Stimulated activated CD8-positive, alpha-beta memory T cell treated with anti-CD3 and anti-CD28 coated beads, Interleukin-4, amount 100 ng/mL, for 4 hours (primary cell): ENCODE measurements around the gene MUC21.
"Not testable (repeated sequence)": the region's sequence is repeated elsewhere in the genome, so short reads cannot be mapped to it uniquely, and the experiment has no call there.

ENCODE experiments used
- DNase-seq, 2 donors: peaks; one replicate each; pipeline ENCODE4 v3.0.0-alpha.2; 2020; ENCODE audit warnings: low read depth in 2 of 2, low spot score in 1 of 2

The MUC21 gene

DNA sequence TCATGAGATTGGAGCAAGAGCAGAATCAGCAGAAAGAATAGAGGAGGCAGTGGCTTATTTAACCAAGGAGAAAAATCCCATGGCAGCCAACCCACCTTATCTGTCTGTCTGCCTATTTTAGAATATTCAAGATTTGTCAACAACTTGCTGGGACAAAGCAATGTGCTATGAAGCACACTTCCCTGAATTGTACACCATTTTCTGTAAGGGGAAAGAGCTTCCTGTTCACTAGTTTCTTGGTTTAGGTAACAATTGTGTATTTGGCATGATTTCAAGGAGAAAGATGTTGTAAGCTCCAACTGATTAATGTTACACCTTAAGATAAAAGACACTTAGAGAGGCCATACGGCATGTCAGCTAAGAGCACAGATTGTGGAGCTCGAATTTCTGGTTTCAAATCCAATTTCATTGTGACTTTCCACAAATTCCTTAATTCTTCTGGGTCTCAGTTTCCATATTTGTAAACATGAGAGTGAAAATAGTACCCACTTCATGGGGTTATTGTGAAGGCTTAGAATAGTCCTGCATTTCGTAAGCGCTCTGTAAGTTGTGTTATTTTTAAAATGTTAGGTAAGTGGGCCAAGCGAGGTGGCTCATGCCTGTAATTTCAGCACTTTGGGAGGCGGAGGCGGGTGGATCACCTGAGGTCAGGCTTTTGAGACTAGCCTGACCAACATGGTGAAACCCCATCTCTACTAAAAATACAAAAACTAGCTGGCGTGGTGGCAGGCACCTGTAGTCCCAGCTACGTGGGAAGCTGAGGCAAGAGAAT is 21.9 kb downstream of the MUC21 start:
- no peak for DNase-seq

GRCh38 chr6:31007694-31008093 is 24.2 kb downstream of the MUC21 start:
- DNase-seq, result no peak

- DNase-seq, result no peak
Measured at GRCh38 chr6:31008165-31008564, 24.6 kb downstream of the MUC21 start.

- DNase-seq, result no peak
Measured at GRCh38 chr6:31009731-31010130, 26.2 kb downstream of the MUC21 start.

- DNase-seq, result no peak
Measured at GRCh38 chr6:31010393-31011060, 27.0 kb downstream of the MUC21 start, which contains the start of gene MUC22. Gene MUC22, plus strand, starts transcription at chr6:31010474. Its CDS starts 233 bp downstream, at chr6:31010707.

DNA sequence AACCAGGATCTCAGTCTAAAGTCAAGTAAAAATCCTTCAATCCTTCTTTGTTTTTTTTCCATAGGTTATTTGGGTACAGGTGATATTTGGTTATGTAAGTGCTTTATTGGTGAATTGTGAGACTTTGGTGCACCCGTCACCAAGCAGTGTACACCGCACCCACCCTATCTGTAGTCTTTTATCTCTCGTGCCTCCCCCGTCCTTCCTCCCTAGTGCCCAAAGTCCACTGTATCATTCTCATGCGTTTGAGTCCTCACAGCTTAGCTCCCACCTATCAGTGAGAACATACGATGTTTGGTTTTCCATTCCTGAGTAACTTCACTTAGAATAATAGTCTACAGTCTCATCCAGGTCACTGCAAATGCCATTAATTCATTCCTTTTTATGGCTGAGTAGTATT is 27.6 kb downstream of the MUC21 start:
- no peak for DNase-seq

DNA sequence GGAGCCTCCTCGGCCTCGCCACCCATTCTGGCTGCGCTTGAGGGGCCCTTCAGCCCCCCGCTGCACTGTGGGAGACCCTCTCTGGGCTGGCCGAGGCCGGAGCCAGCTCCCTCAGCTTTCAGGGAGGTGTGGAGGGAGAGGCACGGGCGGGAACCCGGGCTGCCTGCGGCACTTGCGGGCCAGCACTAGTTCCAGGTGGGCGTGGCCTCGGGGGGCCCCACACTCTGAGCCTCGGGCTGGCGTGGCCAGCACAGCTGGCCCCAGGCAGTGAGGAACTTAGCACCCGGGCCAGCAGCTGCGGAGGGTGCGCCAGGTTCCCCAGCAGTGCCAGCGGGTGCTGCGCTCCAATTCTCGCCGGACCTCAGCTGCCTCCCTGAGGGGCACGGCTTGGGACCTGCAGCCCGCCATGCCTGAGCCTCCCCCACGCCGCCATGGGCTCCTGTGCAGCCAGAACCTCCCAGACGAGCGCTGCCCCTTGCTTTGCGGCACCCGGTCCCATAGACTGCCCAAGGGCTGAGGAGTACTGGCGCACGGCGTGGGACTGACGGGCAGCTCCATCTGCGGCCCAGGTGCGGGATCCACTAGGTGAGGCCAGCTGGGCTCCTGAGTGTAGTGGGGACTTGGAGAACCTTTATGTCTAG is 33.3 kb downstream of the MUC21 start:
- DNase-seq, result no peak

DNA sequence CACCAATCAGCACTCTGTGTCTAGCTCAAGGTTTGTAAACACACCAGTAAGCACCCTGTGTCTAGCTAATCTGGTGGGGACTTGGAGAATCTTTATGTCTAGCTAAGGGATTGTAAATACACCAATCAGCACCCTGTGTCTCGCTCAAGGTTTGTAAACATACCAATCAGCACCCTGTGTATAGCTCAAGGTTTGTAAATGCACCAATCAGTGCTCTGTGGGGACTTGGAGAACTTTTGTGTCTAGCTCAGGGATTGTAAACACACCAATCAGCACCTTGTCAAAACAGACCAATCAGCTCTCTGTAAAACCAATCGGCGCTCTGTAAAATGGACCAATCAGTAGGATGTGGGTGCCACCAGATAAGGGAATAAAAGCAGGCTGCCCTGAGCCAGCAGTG is 33.9 kb downstream of the MUC21 start:
- not testable (repeated sequence) for DNase-seq

DNA sequence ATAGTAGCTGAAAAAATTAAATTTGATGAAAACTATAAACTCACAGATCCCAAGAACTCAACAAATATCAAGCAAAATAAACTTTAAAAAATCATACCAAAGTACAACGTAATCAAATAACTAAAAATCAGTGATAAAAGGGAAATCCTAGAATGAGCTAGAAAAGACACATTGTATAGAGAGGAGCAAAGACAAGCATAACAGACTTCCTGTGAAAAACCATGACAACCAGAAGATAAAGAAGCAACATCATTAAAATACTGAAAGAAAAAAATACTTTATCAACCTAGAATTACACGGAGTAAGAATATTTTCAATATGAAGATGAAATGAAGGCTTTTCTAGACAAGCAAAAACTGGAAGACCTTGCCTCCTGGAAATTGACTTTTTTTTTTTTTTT is 36.5 kb downstream of the MUC21 start:
- DNase-seq, result no peak

GRCh38 chr6:31020631-31021255 is 37.2 kb downstream of the MUC21 start:
- DNase-seq, result not testable (repeated sequence)

DNA sequence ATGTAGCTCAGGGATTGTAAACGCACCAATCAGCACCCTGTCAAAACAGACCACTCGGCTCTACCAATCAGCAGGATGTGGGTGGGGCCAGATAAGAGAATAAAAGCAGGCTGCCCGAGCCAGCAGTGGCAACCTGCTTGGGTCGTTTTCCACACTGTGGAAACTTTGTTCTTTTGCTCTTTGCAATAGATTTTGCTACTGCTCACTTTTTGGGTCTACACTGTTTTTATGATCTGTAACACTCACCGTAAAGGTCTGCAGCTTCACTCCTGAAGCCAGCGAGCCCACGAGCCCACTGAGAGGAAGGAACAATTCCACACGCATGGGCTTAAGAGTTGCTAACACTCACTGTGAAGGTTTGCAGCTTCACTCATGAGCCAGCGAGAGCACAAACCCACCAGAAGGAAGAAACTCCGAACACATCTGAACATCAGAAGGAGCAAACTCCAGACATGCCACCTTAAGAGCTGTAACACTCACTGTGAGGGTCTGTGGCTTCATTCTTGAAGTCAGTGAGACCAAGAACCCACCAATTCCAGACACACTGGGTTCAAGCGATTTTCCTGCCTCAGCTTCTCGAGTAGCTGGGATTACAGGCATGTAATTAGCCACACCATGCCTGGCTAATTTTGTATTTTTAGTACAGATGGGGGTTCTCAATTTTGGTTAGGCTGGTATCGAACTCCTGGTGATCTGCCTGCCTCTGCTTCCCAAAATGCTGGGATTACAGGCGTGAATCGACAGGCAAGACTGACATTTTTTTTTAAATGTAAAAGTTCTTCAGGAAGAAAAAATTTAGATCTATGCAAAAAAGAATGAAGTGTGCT is 38.4 kb downstream of the MUC21 start:
- DNase-seq, result not testable (repeated sequence)

GRCh38 chr6:31025595-31025994 is 42.1 kb downstream of the MUC21 start:
- no peak for DNase-seq

DNA sequence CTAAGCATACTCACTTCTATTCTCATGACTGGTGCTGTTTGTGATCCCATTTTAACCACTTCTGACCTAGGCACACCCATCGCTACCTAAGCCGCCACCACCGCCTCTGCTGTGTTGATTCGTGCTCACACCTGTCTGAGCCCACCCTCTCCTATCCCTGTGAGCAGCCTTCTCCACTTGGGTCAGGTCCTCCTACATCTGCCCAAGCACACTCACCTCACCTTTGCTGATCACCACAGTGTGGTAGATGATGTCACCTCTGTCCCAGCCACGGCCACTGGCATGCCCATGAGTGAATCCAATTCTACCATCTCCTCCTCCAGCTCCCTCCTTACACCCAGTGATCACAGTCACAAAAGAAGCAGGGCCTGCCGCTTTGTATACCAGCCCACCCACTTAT is 47.6 kb downstream of the MUC21 start:
- no peak for DNase-seq

GRCh38 chr6:31033075-31033474 is 49.6 kb downstream of the MUC21 start:
- DNase-seq, result no peak

DNA sequence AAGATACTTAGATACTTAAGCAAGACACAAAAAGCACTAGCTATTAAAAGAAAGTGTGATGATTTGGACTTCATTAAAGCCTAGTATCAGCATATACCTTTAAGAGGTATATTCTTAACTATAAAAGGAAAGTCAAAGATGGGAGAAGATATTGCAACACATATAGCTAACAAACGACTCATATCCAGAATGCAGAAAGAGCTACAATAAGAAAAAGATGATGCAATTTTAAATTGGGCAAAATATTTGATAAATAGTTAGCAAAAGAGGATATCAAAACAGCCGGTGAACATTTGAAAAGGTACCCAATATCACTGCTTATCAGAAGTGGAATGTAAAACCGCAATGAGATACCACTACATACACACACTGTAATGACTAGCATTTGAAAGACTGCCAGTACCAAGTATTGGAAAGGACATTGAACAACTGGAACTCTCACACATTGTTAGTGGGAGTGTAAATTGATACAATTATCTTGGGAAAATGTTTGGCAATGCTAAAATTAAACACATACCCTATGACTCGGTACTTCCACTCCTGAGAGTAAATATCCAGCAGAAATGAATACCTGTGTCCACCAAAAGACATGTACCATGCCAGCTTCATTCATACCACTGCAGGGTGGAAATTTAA is 52.5 kb downstream of the MUC21 start:
- no peak for DNase-seq

GRCh38 chr6:31037169-31037568 is 53.7 kb downstream of the MUC21 start:
- DNase-seq, result no peak

DNA sequence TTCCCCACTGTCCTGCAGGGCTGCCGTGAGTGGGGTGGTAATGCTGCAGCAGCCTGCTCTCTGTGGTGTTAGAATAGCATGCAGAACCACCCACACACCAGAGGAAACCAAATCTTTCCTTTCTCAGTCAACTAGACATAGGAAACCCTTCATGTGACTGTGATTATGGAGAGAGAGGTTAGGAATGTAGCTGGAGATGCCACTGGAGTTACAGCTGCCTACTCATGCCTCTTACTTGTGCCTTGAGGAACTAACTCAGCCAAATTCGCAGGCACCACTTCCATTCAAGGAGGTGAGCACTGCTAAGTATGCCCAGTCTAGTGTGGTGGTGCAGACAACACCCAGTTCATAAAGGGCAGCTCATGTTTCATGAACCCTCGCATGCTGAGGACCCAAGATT is 54.2 kb downstream of the MUC21 start:
- DNase-seq, result no peak

DNA sequence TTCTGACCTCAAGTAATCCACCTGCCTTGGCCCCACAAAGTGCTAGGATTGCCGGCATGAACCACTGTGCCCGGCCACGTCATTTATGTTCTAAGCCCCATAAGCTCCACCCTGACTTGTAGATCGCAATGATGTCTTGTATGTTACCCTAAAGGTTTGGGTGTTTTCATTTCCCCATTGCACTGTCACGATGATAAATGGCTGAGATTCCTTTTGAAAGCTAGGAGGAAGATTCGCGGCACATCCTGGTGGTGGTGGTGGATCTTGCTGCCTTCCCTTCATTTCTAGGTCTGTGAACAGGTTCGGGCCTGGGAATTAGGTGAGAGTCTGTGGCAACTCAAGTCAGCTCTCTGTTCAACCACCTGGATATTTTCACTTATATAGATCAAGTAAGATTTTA is 55.0 kb downstream of the MUC21 start:
- DNase-seq, result no peak
